ENCODE measurements around the gene GOLGA6L9.
"Not testable (repeated sequence)": the region's sequence is repeated elsewhere in the genome, so short reads cannot be mapped to it uniquely, and the experiment has no call there.

GRCh38 chr15:82401918-82402317, 27.7 kb upstream of the GOLGA6L9 start:
- not testable (repeated sequence) for TF ChIP-seq EZH2 (optimal IDR thresholded peaks at IDR 0.05; ENCODE audit: low read depth, low read length); CTCF (IDR thresholded peaks at IDR 0.05; ENCODE audit: low read length); EZH2phosphoT487 (IDR thresholded peaks at IDR 0.05; ENCODE audit: low read length)

All from MM.1S (cell line).